Measurements from ENCODE around the gene SLC25A23. TPM values are rescaled to one million over a fixed set of nuclear protein-coding genes. Genes with fewer than 3 reads are reported as not detected.

SLC25A23 gene
- total and polyA plus RNA-seq, 2 of the 8 experiments (the other 6 are each of a cell fraction or from before 2014, with no cell fraction given): 18.0 to 48.1 TPM

DNA sequence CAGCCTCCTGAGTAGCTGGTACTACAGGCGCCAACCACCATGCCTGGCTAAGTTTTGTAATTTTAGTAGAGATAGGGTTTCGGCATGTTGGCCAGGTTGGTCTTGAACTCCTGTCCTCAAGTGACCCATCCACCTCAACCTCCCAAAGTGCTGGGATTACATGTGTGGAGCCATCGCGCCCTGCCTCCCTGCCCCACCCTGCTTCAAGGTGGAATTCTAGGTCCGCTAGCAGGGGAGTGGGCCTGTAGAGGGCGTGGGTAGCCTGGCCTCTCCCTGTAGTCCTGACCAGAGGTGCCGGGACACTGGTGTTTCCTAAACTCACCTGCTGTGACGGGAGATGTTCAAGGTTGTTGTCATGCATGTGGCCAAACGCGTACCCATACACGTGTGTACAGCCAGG lies 26.4 kb downstream of the SLC25A23 start:
- CTCF ChIA-PET (ENCODE audit: partially characterized antibody): no interaction called here
- POLR2A ChIA-PET (ENCODE audit: partially characterized antibody): no interaction called here

More for the DNA sequence above, 26.4 kb downstream of the SLC25A23 start:
- H3K4me2 ChIP-seq (ENCODE audit: insufficient read depth in 1 of 2, low read depth in 2 of 2, low read length in 2 of 2): no peak overlapping the region
- FAIRE-seq (no peak), DNase-seq (ENCODE audit: low read depth in 1 of 2, low spot score in 2 of 2) (no peak)
- no peaks in the 10 kb centered on the region for H3K9me3 ChIP-seq (ENCODE audit: insufficient read depth in 2 of 2, low read depth in 1 of 2, low read length in 1 of 2)
- no peaks in the 10 kb centered on the region for H3K23me2 ChIP-seq (ENCODE audit: low read depth, low read length)
- H3K36me3 ChIP-seq (ENCODE audit: control insufficient read depth in 2 of 4, insufficient read depth in 4 of 4, low read length in 3 of 4): no peaks in the 10 kb centered on the region
- no peak overlapping the region for H3K9ac ChIP-seq (replicated peaks in 1 of 4; ENCODE audit: extremely low read depth in 1 of 4, low read depth in 3 of 4, low read length in 3 of 4)
- H2BK20ac ChIP-seq (ENCODE audit: low read length): no peak overlapping the region
- no peak overlapping the region for H4K91ac ChIP-seq (replicated peaks; ENCODE audit: insufficient read length, low read length)
- H3K56ac ChIP-seq (replicated peaks; ENCODE audit: insufficient read length, low read depth, low read length): no peak overlapping the region
- H3K4ac ChIP-seq (replicated peaks; ENCODE audit: insufficient read length, low read depth, low read length): no peak overlapping the region
- no peak overlapping the region for H2AK5ac ChIP-seq (ENCODE audit: low read depth, low read length)
- H2BK5ac ChIP-seq (ENCODE audit: low read depth, low read length): no peak overlapping the region
- no peak overlapping the region for H3K4me3 ChIP-seq (ENCODE audit: extremely low read depth in 1 of 4, insufficient read depth in 2 of 4, low read depth in 3 of 4, low read length in 4 of 4)
- no peaks in the 10 kb centered on the region for H3K79me1 ChIP-seq (ENCODE audit: low read depth, low read length)
- H4K5ac ChIP-seq (ENCODE audit: insufficient read length, low read depth, low read length): no peak overlapping the region
- no peak overlapping the region for H3K14ac ChIP-seq (ENCODE audit: insufficient read length)
- H3K18ac ChIP-seq (ENCODE audit: extremely low read depth, low read length): no peak overlapping the region
- no peak overlapping the region for H2BK12ac ChIP-seq (ENCODE audit: low read depth, low read length)
- no peak overlapping the region for H3K23ac ChIP-seq (ENCODE audit: insufficient read length)
- H3K27ac ChIP-seq (ENCODE audit: low read depth, low read length): no peak overlapping the region
- H4K20me1 ChIP-seq (replicated peaks in 1 of 2; ENCODE audit: control insufficient read depth in 1 of 2, insufficient read depth in 2 of 2, low read length in 2 of 2): no peaks in the 10 kb centered on the region
- no peak overlapping the region; the same call in 1 of the 2 replicates for H2BK15ac ChIP-seq (ENCODE audit: low read length)
- H2AFZ ChIP-seq (ENCODE audit: low read length): no peak overlapping the region
- H3K79me2 ChIP-seq (ENCODE audit: control insufficient read depth in 1 of 2, insufficient read depth in 2 of 2, low read length in 2 of 2): no peaks in the 10 kb centered on the region
- peaks cover 0 to 6% (median 0%) of the 10 kb centered on the region in 4 experiments; a peak in 1 of 7 replicates for H3K27me3 ChIP-seq (replicated peaks in 1 of 4; ENCODE audit: control insufficient read depth in 3 of 4, extremely low read depth in 1 of 4, insufficient read depth in 3 of 4, low read length in 3 of 4)
- 71% methylated on average over 8 of the region's 11 CpGs; no CpG with 5 or more reads in 1 of the 2 experiments for WGBS, 2 experiments (ENCODE audit: extremely low coverage in 1 of 2, insufficient coverage in 1 of 2, insufficient read length in 1 of 2, insufficient replicate concordance in 2 of 2, low coverage in 1 of 2, low lambda C conversion rate in 2 of 2, missing lambda C conversion rate in 1 of 2)
- H2BK120ac ChIP-seq (replicated peaks; ENCODE audit: low read depth, low read length): no peak overlapping the region
- H4K8ac ChIP-seq (ENCODE audit: extremely low read depth, insufficient read depth, low read length): no peak overlapping the region
- TF ChIP-seq CTCF (IDR thresholded peaks at IDR 0.05; ENCODE audit: control extremely low read depth in 1 of 3, insufficient read depth in 1 of 3, low read depth in 1 of 3, low read length in 3 of 3): peak in 2 of 3 experiments; percentile 28 to 36; a peak in 2 of 4 replicates
- no peak for TF ChIP-seq TEAD4 (IDR thresholded peaks at IDR 0.05; ENCODE audit: low read depth, low read length)
- peak in 1 of 2 experiments; percentile 17; a peak in 1 of 4 replicates for TF ChIP-seq RAD21 (IDR thresholded peaks at IDR 0.05 in 1 of 2, conservative IDR thresholded peaks at IDR 0.05 in 1 of 2; ENCODE audit: low read depth in 2 of 2, low read length in 2 of 2)
- no peaks in the 10 kb centered on the region for H3K4me1 ChIP-seq (replicated peaks in 1 of 4; ENCODE audit: control insufficient read depth in 3 of 4, insufficient read depth in 4 of 4, low read length in 3 of 4)
